Measurements from ENCODE around the gene CYB5R3.
"Not testable (repeated sequence)": the region's sequence is repeated elsewhere in the genome, so short reads cannot be mapped to it uniquely, and the experiment has no call there.

Gene CYB5R3

DNA sequence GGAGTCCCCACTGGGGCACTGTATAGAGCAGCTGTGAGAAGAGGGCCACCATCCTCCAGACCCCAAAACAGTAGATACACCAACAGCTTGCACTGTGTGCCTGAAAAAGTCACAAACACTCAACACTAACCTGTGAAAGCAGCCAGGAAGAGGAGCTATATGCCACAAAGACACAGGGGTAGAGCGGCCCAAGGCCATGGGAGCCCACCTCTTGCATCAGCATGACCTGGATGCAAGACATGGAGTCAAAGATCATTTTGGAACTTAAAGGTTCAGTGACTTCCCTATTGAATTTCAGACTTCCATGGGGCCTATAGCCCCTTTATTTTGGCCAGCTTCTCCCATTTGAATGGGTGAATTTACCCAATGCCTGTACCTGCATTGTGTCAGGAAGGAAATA is 29.7 kb upstream of the CYB5R3 start:
- no peak for DNase-seq (ENCODE audit: low spot score)
- TF ChIP-seq, protein P1, sequence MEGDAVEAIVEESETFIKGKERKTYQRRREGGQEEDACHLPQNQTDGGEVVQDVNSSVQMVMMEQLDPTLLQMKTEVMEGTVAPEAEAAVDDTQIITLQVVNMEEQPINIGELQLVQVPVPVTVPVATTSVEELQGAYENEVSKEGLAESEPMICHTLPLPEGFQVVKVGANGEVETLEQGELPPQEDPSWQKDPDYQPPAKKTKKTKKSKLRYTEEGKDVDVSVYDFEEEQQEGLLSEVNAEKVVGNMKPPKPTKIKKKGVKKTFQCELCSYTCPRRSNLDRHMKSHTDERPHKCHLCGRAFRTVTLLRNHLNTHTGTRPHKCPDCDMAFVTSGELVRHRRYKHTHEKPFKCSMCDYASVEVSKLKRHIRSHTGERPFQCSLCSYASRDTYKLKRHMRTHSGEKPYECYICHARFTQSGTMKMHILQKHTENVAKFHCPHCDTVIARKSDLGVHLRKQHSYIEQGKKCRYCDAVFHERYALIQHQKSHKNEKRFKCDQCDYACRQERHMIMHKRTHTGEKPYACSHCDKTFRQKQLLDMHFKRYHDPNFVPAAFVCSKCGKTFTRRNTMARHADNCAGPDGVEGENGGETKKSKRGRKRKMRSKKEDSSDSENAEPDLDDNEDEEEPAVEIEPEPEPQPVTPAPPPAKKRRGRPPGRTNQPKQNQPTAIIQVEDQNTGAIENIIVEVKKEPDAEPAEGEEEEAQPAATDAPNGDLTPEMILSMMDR (IDR thresholded peaks at IDR 0.05; ENCODE audit: borderline replicate concordance, control extremely low read depth, extremely low read depth, insufficient read depth, missing control alignments): no peak
- in situ Hi-C loops (cut with MboI; ENCODE audit: low sequenced_read_pairs, unreplicated experiment): no loop called here

DNA sequence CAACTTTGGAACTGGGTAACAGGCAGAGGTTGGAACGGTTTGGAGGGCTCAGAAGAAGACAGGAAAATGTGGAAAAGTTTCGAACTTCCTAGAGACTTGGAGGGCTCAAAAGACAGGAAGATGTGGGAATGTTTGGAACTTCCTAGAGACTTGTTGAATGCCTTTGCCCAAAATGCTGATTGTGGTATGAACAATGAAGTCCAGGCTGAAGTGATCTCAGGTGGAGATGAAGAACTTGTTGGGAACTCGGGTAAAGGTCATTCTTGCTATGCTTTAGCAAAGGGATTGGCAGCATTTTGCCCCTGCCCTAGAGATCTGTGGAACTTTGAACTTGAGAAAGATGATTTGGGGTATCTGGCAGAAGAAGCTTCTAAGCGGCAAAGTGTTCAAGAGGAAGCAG is 28.7 kb upstream of the CYB5R3 start:
- in situ Hi-C loops (cut with MboI; ENCODE audit: low sequenced_read_pairs, unreplicated experiment); DNase-seq (ENCODE audit: low spot score): not testable (repeated sequence)

DNA sequence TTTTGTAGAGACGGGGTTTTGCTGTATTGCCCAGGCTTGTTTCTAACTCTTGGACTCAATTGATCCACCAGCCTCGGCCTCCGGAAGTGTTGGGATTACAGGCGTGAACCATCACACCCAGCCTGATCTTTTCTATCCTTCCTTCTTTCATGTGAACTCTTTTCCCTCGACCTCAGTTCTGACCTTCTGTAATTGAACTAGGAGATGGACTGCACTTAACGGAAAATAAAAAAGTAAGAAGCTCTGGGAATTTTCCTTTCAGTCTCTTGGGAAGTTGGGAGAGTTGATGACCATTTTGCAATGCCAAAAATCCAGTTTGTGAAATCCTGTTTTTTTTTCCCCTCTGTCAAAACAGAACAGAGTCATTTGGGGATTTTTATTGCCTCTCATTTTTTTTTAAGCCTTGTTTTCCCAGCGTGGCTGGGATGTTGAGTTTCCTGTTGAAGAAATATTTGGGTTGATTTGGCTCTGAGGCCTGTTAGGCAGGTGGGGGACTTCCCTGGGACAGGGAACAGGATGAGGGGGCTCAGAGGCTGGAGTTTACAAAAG is 26.9 kb upstream of the CYB5R3 start:
- DNase-seq (ENCODE audit: low spot score): no peak
- in situ Hi-C loops (cut with MboI; ENCODE audit: low sequenced_read_pairs, unreplicated experiment): no loop called here
- TF ChIP-seq, protein P1 (IDR thresholded peaks at IDR 0.05; ENCODE audit: borderline replicate concordance, control extremely low read depth, extremely low read depth, insufficient read depth, missing control alignments): no peak

DNA sequence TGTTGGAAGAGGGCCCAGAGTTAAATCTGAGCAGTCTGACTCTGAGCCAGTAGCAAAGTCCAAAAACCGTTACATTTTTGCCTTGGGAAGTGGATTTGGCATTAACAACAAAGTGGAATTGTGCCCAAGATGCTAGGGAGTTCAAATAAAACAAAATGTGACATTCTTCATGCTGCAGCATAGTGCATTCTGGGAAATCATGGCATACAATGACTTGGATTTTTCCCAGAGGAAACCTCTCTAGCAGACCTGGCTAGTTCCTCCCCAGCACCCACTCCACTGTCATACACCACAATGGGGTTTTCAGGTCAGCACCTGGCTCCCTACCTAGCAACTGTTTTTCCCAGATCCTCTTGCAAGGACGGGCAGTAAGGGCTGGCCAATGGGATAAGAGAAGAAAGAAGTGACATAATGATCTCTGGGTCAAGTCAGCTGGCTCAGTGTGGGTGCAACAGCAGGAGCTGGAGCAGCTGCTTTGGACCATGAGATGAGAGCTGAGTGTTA is 24.8 kb upstream of the CYB5R3 start:
- DNase-seq (ENCODE audit: low spot score): no peak
- in situ Hi-C loops (cut with MboI; ENCODE audit: low sequenced_read_pairs, unreplicated experiment): loop anchor here (25.0 kb wide), 1 partner anchor 363 kb away; no protein-coding TSS in a partner anchor

DNA sequence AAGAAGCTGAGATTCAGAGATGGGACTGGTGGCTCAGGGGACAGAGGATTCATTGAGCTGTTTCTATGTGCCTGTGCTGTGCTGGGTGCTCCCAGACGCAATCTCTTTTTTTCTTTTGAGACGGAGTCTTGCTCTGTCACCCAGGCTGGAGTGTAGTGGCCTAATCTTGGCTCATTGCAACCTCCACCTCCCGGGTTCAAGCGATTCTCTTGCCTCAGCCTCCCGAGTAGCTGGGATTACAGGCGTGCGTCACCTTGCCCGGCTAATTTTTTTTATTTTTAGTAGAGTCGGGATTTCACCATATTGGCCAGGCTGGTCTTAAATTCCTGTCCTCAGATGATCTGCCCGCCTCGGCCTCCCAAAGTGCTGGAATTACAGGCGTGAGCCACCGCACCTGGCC is 23.9 kb upstream of the CYB5R3 start:
- not testable (repeated sequence) for DNase-seq (ENCODE audit: low spot score)
- in situ Hi-C loops (cut with MboI; ENCODE audit: low sequenced_read_pairs, unreplicated experiment): loop anchor here (25.0 kb wide), 1 partner anchor 364 kb away; no protein-coding TSS in a partner anchor

More for the DNA sequence above, 24.8 kb upstream of the CYB5R3 start:
- TF ChIP-seq, protein P1 (IDR thresholded peaks at IDR 0.05; ENCODE audit: borderline replicate concordance, control extremely low read depth, extremely low read depth, insufficient read depth, missing control alignments): no peak

DNA sequence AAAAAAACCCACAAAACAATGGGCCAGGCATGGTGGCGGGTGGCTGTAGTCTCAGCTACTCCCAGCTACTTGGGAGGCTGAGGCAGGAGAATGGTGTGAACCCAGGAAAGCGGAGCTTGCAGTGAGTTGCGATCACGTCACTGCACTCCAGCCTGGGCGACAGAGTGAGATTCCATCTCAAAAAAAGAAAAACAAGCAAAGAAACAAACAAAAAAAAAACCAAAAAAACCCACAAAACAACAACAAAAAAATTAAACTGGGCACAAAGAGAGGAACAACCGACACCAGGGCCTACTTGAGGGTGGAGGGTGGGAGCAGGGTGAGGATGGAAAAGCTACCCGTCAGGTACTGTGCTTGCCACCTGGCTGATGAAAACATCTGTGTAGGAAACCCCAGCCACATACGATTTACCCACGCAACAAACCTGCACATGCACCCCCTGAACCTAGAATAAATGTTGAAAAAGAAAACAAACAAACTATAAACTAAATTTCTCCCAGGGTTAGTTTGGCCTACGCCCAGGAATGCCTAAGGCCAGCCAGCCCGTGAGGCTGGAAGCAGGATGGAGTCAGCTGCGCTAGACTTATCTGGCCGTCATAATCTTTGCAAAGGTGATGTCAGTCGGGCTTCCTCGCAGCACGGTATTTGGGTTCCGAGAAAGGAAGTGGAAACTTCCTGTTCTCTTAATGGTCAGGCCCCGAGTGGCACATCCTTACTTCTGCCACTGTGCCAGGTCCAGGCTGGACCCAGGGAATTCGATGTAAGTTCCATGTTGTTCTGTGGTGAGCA is 21.9 kb upstream of the CYB5R3 start:
- no peak for DNase-seq (ENCODE audit: low spot score)
- TF ChIP-seq, protein P1 (IDR thresholded peaks at IDR 0.05; ENCODE audit: borderline replicate concordance, control extremely low read depth, extremely low read depth, insufficient read depth, missing control alignments): no peak
- in situ Hi-C loops (cut with MboI; ENCODE audit: low sequenced_read_pairs, unreplicated experiment): loop anchor here (25.0 kb wide), 1 partner anchor 366 kb away; no protein-coding TSS in a partner anchor

DNA sequence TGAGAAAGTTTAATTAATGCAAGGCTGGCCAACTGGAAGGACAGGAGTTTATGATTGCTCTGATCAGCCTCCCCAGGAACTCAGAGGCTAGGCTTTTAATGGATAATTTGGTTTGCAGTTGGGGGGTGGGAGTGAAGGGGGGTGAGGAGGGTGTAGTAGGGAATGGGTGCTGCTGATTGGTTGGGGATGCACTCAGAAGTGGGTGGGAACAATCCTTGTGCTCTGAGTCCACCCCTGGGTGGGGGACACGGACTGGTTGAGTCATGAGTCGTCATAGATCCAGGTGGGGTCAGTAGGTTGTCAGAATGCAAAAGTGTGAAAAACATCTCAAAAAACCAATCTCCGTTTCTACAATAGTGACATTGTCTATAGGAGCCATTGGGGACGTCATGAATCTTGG is 20.9 kb upstream of the CYB5R3 start:
- in situ Hi-C loops (cut with MboI; ENCODE audit: low sequenced_read_pairs, unreplicated experiment): loop anchor here (25.0 kb wide), 1 partner anchor 367 kb away; no protein-coding TSS in a partner anchor
- TF ChIP-seq, protein P1 (IDR thresholded peaks at IDR 0.05; ENCODE audit: borderline replicate concordance, control extremely low read depth, extremely low read depth, insufficient read depth, missing control alignments): no peak
- no peak for DNase-seq (ENCODE audit: low spot score)

DNA sequence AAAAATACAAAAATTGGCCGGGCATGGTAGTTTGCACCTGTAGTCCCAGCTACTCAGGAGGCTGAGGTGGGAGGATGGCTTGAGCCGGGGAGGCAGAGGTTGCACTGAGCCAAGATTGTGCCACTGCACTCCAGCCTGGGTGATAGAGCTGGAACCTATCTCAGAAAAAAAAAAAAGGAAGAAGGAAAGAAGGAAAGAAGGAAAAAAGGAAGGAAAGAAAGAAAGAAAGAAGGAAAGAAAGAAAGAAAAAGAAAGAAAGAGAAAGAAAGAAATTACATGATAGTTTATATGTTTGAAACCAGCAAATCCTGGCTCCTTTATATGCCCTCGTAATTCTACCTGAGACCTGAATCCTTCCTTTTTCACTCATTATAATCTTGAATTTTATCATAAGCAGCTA is 17.2 kb upstream of the CYB5R3 start:
- in situ Hi-C loops (cut with MboI; ENCODE audit: low sequenced_read_pairs, unreplicated experiment): loop anchor here (25.0 kb wide), 1 partner anchor 371 kb away; no protein-coding TSS in a partner anchor
- DNase-seq (ENCODE audit: low spot score): not testable (repeated sequence)

Measured in GM13976 (cell line).